ENCODE data around the gene CC2D1B. TPM values are rescaled to one million over a fixed set of nuclear protein-coding genes. Genes with fewer than 3 reads are reported as not detected.
"Not testable (repeated sequence)": the region's sequence is repeated elsewhere in the genome, so short reads cannot be mapped to it uniquely, and the experiment has no call there.

CC2D1B gene
- total RNA-seq (2014; rRNA removed; shearing (Covaris generic); ENCODE audit: low replicate concordance), result 24.6 and 34.5 TPM in 2 replicates

DNA sequence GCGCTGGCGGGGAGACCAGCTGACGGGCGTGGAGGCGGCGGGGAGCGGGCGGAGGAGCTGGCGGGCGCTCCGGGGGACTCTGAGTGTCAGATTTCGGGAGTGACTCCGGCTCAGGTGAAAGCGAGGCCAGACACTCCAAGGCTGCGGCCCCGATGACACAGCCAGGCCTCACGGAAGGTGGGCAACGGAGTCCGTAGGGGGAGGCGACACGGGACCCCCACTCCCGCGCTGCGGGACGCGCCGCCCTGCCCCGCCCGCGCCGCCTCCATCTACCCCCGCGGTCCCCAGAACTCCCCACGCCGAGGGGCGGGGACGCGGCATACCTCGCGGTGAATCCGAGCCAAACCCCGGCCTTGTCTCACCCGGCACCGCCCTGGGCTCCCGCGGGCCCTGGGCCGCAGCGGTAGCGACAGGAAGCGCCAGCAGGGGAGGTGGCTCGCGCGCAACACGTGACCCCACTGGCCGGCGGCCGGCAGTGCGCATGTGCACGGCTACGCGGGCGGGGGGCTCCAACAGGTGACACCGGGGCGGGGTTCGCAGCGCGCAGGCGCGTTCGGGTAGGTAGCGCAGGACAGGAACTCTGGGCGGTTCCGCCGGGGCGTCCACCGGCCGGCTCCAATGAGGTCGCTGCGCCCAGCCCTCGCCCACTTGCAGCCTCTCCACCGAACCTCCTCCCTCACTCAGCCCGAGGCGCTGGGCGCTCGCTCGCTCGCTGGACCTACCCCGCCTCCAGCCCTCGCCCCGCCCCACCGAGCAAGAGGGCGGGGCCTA is at the start of gene CC2D1B:
CC2D1B (minus strand) TSS at position 460 of the 771 bp plus-strand sequence. CDS start 1,585 bp downstream, outside the sequence.
- peak; percentile 99 for DNase-seq (ENCODE audit: low read depth)
- in situ Hi-C loops (cut with HindIII; ENCODE audit: low pct_unique_long_range_greater_than_20kb, low sequenced_read_pairs), result no loop called here

GRCh38 chr1:52414942-52415341 is 48.9 kb upstream of the CC2D1B start:
- no peak for DNase-seq (ENCODE audit: low read depth)
- in situ Hi-C loops (cut with HindIII; ENCODE audit: low pct_unique_long_range_greater_than_20kb, low sequenced_read_pairs), result no loop called here

DNA sequence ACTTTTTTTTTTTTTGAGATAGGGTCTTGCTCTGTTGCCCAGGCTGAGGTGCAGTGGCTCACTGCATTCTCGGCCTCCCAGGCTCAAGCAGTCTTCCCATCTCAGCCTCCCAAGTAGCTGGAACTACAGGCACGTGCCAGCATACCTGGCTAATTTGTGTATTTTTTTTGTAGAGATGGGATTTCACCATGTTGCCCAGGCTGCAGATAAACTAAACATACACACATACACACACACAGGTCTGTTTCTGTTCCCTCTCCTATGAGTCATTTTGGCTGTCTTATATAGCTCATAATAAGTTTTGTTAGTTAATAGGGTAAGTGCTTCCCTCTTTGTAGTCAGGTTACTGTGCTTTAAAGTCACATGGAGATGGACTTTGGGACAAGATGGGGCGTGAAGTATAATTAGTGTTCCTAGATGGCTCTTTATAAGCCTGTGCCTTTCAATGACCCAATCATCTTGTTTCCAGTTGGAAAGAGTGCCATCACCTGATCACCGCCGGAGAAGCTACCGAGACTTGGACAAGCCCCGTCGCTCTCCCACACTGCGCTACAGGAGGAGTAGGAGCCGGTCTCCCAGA is 47.5 kb upstream of the CC2D1B start:
- in situ Hi-C loops (cut with HindIII; ENCODE audit: low pct_unique_long_range_greater_than_20kb, low sequenced_read_pairs), result no loop called here
- peak; percentile 16 for DNase-seq (ENCODE audit: low read depth)

DNA sequence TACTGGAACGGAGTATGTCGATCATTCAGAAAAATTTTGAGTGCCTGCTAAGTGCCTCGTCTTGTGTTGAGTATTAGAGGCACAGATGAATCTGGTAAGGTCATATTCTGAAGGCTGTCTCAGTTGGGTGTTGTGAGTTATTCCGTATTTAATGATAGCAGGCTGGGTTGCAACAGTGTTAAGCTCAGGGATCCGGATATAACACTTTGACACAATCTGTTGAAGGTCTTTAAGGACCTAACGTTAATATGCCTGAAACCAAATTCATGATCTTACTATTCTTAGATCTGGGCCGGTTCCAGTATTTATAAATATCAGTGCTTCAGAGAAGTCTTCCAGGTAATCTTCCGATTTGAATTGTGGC is 39.0 kb upstream of the CC2D1B start:
- in situ Hi-C loops (cut with HindIII; ENCODE audit: low pct_unique_long_range_greater_than_20kb, low sequenced_read_pairs), result no loop called here
- no peak for DNase-seq (ENCODE audit: low read depth)

DNA sequence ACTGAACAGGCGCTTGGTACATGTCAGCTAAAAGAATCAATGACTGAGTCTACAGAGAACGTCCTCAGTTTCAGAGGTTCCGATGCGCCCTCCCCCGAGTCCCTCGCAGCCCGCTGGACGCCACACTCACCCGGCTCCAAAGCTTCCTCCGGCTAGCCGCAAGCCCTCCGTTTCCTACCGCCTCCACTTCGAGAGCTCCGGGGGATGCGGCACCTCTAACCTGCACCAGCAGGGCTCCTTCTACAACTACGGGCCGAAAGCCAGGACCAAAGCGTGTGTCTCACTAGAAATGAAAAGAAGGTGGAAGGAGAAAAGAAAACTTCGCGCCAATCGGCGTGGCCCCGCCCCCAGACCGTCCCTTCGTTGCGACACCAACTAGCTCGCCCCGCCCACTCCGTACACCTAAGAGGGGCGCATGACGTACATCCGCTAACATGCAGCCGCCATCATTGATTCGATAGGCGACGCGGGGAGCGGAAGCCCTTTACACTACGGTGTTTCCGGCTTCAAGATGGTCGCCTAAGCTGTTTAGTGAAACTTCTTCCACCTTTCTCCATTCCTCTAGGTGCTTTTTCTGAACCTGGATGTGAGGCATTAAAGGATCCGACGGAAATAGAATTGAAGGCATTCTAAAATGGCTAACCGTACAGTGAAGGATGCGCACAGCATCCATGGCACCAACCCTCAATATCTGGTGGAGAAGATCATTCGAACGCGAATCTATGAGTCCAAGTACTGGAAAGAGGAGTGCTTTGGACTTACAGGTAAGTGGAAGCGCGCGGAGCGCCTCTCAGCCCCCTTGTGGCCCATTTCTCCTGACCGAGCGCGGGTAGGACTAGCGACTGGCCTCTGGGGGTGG is 38.3 kb upstream of the CC2D1B start, which contains the start of the genes ORC1 and PRPF38A:
ORC1 (minus strand) TSS at position 308 of the 859 bp plus-strand sequence. CDS start 2,200 bp downstream, outside the sequence.
PRPF38A (plus strand) TSS at position 487 of the 859 bp plus-strand sequence; CDS start at position 635, 148 bp downstream.
- in situ Hi-C loops (cut with HindIII; ENCODE audit: low pct_unique_long_range_greater_than_20kb, low sequenced_read_pairs), result no loop called here
- DNase-seq (ENCODE audit: low read depth), result peak; percentile 91

- in situ Hi-C loops (cut with HindIII; ENCODE audit: low pct_unique_long_range_greater_than_20kb, low sequenced_read_pairs), result no loop called here
- DNase-seq (ENCODE audit: low read depth), result peak; percentile 66
Measured at GRCh38 chr1:52403566-52404115, 37.6 kb upstream of the CC2D1B start.

DNA sequence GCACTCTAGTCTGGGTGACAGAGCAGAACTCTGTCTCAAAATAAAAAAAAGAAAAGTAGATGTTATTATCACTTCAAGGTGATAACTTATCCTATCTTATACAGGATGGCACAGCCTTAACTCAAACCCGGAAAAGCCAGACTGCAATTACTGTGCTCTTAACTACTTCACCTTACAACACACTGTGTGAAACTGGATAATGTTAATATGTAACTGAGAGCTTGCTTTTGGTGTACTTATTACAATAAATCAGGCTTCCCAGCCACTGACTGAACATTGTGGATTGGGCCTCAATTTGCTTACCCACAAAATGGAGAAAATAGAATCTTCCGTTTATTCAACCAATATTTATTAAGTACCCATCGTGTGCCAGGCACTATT is 36.8 kb upstream of the CC2D1B start:
- peak; percentile 22 for DNase-seq (ENCODE audit: low read depth)
- in situ Hi-C loops (cut with HindIII; ENCODE audit: low pct_unique_long_range_greater_than_20kb, low sequenced_read_pairs), result no loop called here

DNA sequence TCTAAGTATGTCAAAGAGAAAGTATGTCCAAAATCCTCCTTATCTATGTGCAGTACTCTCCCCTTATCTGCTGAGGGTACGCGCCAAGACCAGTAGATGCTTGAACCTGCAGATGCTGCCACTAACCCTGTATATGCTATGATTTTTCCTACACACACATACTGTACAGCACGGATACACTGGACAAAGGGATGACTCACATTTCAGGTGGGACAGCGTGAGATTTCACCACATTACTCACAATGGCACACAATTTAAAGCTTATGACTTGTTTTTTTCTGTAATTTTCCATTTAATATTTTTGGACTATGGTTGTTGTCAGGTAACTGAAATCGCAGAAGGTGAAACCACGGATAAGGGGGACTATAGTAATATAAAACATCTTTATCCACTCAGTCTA is 34.1 kb upstream of the CC2D1B start:
- DNase-seq (ENCODE audit: low read depth), result no peak
- in situ Hi-C loops (cut with HindIII; ENCODE audit: low pct_unique_long_range_greater_than_20kb, low sequenced_read_pairs), result no loop called here

- DNase-seq (ENCODE audit: low read depth), result no peak
- in situ Hi-C loops (cut with HindIII; ENCODE audit: low pct_unique_long_range_greater_than_20kb, low sequenced_read_pairs), result no loop called here
Measured at GRCh38 chr1:52399629-52400028, 33.6 kb upstream of the CC2D1B start.

GRCh38 chr1:52393174-52393573 is 27.2 kb upstream of the CC2D1B start:
- no peak for DNase-seq (ENCODE audit: low read depth)
- in situ Hi-C loops (cut with HindIII; ENCODE audit: low pct_unique_long_range_greater_than_20kb, low sequenced_read_pairs), result no loop called here

- DNase-seq (ENCODE audit: low read depth), result no peak
- in situ Hi-C loops (cut with HindIII; ENCODE audit: low pct_unique_long_range_greater_than_20kb, low sequenced_read_pairs), result no loop called here
Measured at GRCh38 chr1:52386458-52386857, 20.5 kb upstream of the CC2D1B start.

GRCh38 chr1:52385376-52385775 is 19.4 kb upstream of the CC2D1B start:
- no peak for DNase-seq (ENCODE audit: low read depth)
- in situ Hi-C loops (cut with HindIII; ENCODE audit: low pct_unique_long_range_greater_than_20kb, low sequenced_read_pairs), result no loop called here

- in situ Hi-C loops (cut with HindIII; ENCODE audit: low pct_unique_long_range_greater_than_20kb, low sequenced_read_pairs); DNase-seq (ENCODE audit: low read depth): not testable (repeated sequence)
Measured at GRCh38 chr1:52369851-52370250, 3.8 kb upstream of the CC2D1B start.

DNA sequence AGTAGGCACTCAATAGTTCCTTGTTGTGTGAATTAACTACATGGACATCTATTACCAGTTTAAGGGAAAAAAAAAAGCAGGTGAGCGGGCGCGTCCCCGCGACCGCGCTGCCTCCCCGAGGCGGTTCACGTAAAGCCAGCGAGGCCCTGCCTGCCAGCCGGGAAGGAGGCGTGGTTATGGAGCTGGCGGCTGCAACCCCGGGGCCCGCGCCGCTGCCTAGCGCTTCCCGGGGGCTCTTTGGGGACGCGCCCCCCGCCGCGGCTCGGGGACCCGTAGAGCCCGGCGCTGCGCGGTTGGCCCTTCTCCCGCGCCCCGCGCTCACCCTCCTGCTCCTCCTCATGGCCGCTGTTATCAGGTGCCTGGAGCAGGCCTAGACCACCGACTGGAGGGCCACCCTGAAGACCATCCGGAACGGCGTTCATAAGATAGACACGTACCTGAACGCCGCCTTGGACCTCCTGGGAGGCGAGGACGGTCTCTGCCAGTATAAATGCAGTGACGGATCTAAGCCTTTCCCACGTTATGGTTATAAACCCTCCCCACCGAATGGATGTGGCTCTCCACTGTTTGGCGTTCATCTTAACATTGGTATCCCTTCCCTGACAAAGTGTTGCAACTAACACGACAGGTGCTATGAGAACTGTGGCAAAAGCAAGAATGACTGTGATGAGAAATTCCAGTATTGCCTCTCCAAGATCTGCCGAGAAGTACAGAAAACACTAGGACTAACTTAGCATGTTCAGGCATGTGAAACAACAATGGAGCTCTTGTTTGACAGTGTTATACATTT is 2.6 kb upstream of the CC2D1B start:
- DNase-seq (ENCODE audit: low read depth), result peak; percentile 62
- in situ Hi-C loops (cut with HindIII; ENCODE audit: low pct_unique_long_range_greater_than_20kb, low sequenced_read_pairs), result no loop called here

DNA sequence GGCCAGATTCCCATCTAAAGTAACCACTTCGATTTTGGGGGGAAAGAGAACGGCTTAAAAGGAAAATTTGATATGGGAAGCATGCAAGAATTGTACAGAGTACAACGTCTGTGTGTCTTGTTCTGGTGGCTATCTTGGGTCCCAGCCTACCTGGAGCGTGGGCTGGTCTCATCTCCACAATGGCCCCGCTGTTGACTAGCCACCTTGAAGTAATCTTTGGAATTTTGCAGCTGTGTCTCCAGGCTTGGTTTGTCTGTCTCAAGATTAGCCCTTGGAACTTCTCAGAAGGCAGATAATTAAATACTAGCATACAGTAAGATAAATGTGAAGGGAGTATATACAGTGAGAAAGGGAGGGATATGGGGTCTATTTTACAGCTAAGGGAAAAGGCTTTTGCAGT is 1.3 kb upstream of the CC2D1B start:
- in situ Hi-C loops (cut with HindIII; ENCODE audit: low pct_unique_long_range_greater_than_20kb, low sequenced_read_pairs), result no loop called here
- DNase-seq (ENCODE audit: low read depth), result no peak

- in situ Hi-C loops (cut with HindIII; ENCODE audit: low pct_unique_long_range_greater_than_20kb, low sequenced_read_pairs), result no loop called here
- no peak for DNase-seq (ENCODE audit: low read depth)
Measured at GRCh38 chr1:52366517-52366827, 467 bp upstream of the CC2D1B start.

DNA sequence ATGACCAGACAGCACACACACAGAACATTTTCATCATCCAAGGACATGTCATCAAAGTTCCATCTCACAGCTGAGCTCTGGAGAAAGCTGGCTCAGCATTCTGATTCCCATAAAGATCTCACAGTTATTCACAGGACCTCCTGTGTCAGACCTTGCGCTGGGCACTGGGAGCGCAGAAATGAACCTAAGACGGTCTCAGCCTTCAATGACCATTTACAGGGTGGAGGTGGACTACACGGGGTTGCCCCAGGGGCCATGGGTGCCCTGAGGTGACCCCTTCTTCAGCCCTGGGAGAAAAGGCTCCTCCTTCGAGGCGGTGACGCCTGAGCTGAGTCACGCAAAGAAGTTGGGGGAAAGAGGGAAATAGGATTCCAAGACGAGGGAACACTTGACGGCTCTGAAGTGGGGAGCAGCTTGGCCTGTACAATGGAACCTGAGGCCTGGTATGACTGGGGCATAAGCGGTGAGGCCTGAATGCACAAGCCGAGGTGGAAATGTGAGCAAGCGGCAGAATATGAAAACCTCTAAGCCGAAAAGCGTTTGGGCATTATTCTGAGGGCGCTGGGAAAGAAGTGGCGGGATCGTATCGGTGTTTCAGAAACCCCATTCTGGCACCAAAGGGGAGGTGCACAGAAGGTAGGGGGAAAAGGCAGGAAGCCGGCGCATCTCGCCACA is 797 bp downstream of the CC2D1B start:
- DNase-seq (ENCODE audit: low read depth), result peak; percentile 72
- in situ Hi-C loops (cut with HindIII; ENCODE audit: low pct_unique_long_range_greater_than_20kb, low sequenced_read_pairs), result no loop called here
